Measurements from ENCODE around the gene SUMF1. TPM values are rescaled to one million over a fixed set of nuclear protein-coding genes. Genes with fewer than 3 reads are reported as not detected.

Gene SUMF1
- total and polyA plus RNA-seq, 4 donors, result 13.0 to 34.2 (median 23.5) TPM

DNA sequence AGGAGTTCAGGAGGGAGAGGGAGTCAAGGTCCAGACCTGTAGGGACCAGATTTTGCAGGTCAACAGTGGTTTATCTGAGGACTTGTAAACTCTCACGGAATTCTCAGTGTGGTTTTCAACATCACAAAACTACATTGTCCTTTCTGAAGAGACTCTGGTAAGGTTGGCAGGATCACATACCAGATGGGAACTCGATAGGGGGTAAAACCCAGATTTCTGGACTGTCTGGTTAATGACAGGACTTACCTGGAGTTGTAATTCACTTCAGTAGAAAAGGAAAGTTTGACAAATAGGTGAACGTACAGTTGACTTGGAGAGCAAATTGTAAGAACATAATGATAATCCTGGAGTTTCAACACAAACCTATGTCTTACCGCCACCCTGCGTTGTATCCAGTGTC lies 31.4 kb upstream of the SUMF1 start (continued):
- TF ChIP-seq REST (IDR thresholded peaks at IDR 0.05) (no peak), EGR1 (IDR thresholded peaks at IDR 0.05; ENCODE audit: low read depth in 2 of 2) (no peak)

DNA sequence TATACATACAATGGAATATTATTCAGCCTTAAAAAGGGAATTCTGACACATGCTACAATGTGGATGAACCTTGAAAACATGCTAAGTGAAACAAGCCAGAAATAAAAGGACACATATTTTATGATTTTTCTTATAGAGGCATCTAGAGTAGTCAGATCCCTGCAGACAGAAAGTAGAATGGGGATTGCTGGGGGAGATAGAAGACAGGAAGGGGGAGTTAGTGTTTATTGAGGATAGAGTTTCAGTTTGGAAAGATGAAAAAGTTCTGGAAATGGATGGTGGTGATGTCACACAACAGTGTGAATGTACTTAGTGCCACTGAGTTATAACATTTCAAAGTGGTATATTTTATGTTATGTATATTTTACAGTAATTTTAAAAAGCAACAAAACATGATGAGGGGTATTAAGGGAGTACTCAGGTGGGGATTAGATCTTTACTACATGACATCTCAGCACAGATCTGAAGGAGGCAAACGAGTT lies 30.8 kb upstream of the SUMF1 start:
- Histone ChIP-seq H3K27ac (ENCODE audit: low read depth in 1 of 2, low read length in 2 of 2) (no peak overlapping the region), H3K9me3 (ENCODE audit: control insufficient read depth in 4 of 4, low read length in 3 of 4) (no peaks in the 10 kb centered on the region), H3K27me3 (ENCODE audit: control insufficient read depth in 4 of 4, insufficient read depth in 4 of 4, low read length in 3 of 4) (no peaks in the 10 kb centered on the region), H3K4me1 (ENCODE audit: control insufficient read depth in 4 of 4, insufficient read depth in 4 of 4, low read length in 3 of 4) (peaks cover 0 to 17% (median 6%) of the 10 kb centered on the region in 4 donors), H3K9ac (ENCODE audit: low read depth in 1 of 2, low read length in 2 of 2) (no peak overlapping the region), H3K36me3 (ENCODE audit: control insufficient read depth in 4 of 4, insufficient read depth in 3 of 4, low read depth in 1 of 4, low read length in 3 of 4) (peaks cover 0 to 1% (median 0%) of the 10 kb centered on the region in 4 donors), H3K4me3 (ENCODE audit: low read depth in 1 of 3, low read length in 3 of 3) (no peak overlapping the region)
- no peak for TF ChIP-seq FOXA2 (IDR thresholded peaks at IDR 0.05)
- TF ChIP-seq REST (IDR thresholded peaks at IDR 0.05), result no peak
- no peak for TF ChIP-seq GABPA (IDR thresholded peaks at IDR 0.05 in 1 of 2, conservative IDR thresholded peaks at IDR 0.05 in 1 of 2)
- no peak for TF ChIP-seq FOXA1 (IDR thresholded peaks at IDR 0.05)
- WGBS, result 67% methylated on average over 1 of the region's 1 CpG
- no peak for DNase-seq (ENCODE audit: low spot score)

- H3K27ac ChIP-seq (ENCODE audit: low read depth in 1 of 2, low read length in 2 of 2), result no peak overlapping the region
- no peaks in the 10 kb centered on the region for H3K27me3 ChIP-seq (ENCODE audit: control insufficient read depth in 4 of 4, insufficient read depth in 4 of 4, low read length in 3 of 4)
- H3K36me3 ChIP-seq (ENCODE audit: control insufficient read depth in 4 of 4, insufficient read depth in 3 of 4, low read depth in 1 of 4, low read length in 3 of 4), result peaks cover 0 to 1% (median 0%) of the 10 kb centered on the region in 4 donors
- 65% methylated on average over 5 of the region's 5 CpGs for WGBS
- TF ChIP-seq, protein P1, sequence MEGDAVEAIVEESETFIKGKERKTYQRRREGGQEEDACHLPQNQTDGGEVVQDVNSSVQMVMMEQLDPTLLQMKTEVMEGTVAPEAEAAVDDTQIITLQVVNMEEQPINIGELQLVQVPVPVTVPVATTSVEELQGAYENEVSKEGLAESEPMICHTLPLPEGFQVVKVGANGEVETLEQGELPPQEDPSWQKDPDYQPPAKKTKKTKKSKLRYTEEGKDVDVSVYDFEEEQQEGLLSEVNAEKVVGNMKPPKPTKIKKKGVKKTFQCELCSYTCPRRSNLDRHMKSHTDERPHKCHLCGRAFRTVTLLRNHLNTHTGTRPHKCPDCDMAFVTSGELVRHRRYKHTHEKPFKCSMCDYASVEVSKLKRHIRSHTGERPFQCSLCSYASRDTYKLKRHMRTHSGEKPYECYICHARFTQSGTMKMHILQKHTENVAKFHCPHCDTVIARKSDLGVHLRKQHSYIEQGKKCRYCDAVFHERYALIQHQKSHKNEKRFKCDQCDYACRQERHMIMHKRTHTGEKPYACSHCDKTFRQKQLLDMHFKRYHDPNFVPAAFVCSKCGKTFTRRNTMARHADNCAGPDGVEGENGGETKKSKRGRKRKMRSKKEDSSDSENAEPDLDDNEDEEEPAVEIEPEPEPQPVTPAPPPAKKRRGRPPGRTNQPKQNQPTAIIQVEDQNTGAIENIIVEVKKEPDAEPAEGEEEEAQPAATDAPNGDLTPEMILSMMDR (IDR thresholded peaks at IDR 0.05; ENCODE audit: low read depth, low read length, missing input control), result no peak
- TF ChIP-seq, protein P2, sequence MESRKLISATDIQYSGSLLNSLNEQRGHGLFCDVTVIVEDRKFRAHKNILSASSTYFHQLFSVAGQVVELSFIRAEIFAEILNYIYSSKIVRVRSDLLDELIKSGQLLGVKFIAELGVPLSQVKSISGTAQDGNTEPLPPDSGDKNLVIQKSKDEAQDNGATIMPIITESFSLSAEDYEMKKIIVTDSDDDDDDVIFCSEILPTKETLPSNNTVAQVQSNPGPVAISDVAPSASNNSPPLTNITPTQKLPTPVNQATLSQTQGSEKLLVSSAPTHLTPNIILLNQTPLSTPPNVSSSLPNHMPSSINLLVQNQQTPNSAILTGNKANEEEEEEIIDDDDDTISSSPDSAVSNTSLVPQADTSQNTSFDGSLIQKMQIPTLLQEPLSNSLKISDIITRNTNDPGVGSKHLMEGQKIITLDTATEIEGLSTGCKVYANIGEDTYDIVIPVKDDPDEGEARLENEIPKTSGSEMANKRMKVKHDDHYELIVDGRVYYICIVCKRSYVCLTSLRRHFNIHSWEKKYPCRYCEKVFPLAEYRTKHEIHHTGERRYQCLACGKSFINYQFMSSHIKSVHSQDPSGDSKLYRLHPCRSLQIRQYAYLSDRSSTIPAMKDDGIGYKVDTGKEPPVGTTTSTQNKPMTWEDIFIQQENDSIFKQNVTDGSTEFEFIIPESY (IDR thresholded peaks at IDR 0.05), result no peak
- no peak for TF ChIP-seq HNF4A (conservative IDR thresholded peaks at IDR 0.05)
- TF ChIP-seq GABPA (IDR thresholded peaks at IDR 0.05 in 1 of 2, conservative IDR thresholded peaks at IDR 0.05 in 1 of 2), result no peak
- TF ChIP-seq FOXA2 (IDR thresholded peaks at IDR 0.05), result no peak
- TF ChIP-seq, protein P3, sequence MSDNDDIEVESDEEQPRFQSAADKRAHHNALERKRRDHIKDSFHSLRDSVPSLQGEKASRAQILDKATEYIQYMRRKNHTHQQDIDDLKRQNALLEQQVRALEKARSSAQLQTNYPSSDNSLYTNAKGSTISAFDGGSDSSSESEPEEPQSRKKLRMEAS (IDR thresholded peaks at IDR 0.05), result no peak
- TF ChIP-seq EGR1 (IDR thresholded peaks at IDR 0.05; ENCODE audit: low read depth in 2 of 2), result no peak
- no peak for TF ChIP-seq REST (IDR thresholded peaks at IDR 0.05)
- TF ChIP-seq, protein P4, sequence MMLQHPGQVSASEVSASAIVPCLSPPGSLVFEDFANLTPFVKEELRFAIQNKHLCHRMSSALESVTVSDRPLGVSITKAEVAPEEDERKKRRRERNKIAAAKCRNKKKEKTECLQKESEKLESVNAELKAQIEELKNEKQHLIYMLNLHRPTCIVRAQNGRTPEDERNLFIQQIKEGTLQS (IDR thresholded peaks at IDR 0.05), result no peak
- no peak for TF ChIP-seq TAF1 (conservative IDR thresholded peaks at IDR 0.05)
- no peak for TF ChIP-seq FOXA1 (IDR thresholded peaks at IDR 0.05)
- no peak for DNase-seq (ENCODE audit: low spot score)
- H3K9ac ChIP-seq (ENCODE audit: low read depth in 1 of 2, low read length in 2 of 2), result no peak overlapping the region
- no peaks in the 10 kb centered on the region for H3K9me3 ChIP-seq (ENCODE audit: control insufficient read depth in 4 of 4, low read length in 3 of 4)
- peaks cover 0 to 21% (median 8%) of the 10 kb centered on the region in 4 donors for H3K4me1 ChIP-seq (ENCODE audit: control insufficient read depth in 4 of 4, insufficient read depth in 4 of 4, low read length in 3 of 4)
- H3K4me3 ChIP-seq (ENCODE audit: low read depth in 1 of 3, low read length in 3 of 3), result no peak overlapping the region
These were observed 30.1 kb upstream of the SUMF1 start for GRCh38 chr3:4497005-4497692.
